Measurements from ENCODE around the gene NRDE2. TPM values are rescaled to one million over a fixed set of nuclear protein-coding genes. Genes with fewer than 3 reads are reported as not detected.

NRDE2 gene
- total RNA-seq, 5 donors from 2014 or later (not counting 1 experiment from before 2014, with no cell fraction given): 20.5 to 26.7 (median 23.1) TPM

- Histone ChIP-seq H3K36me3 (ENCODE audit: control insufficient read depth in 2 of 2, extremely low read depth in 1 of 2, insufficient read depth in 1 of 2, low read length in 1 of 2) (peaks cover 14 to 73% of the 10 kb centered on the region in 2 donors), H3K9me3 (no peaks in the 10 kb centered on the region), H3K4me1 (ENCODE audit: control insufficient read depth in 1 of 2, extremely low read depth in 1 of 2, insufficient read depth in 2 of 2, low read length in 2 of 2) (no peaks in the 10 kb centered on the region), H3K4me3 (ENCODE audit: control insufficient read depth in 1 of 2, extremely low read depth in 1 of 2, low read length in 1 of 2) (no peak overlapping the region), H3K27me3 (replicated peaks in 1 of 2; ENCODE audit: control insufficient read depth in 2 of 2, extremely low read depth in 1 of 2, insufficient read depth in 2 of 2, low read length in 1 of 2) (no peaks in the 10 kb centered on the region), H3K27ac (ENCODE audit: low read length) (no peak overlapping the region)
- DNase-seq: no peak
- WGBS (ENCODE audit: insufficient coverage): 89% methylated on average over 8 of the region's 12 CpGs
- H3K27me3 Mint-ChIP-seq: no peaks in the 10 kb centered on the region
- no peak for ATAC-seq (replicated peaks in 1 of 4)
- ChIA-PET CTCF (interaction anchor here in 1 of 2 donors (0.5 kb wide), 1 partner anchor 189 kb away, joined by 3 read pairs; no protein-coding TSS in a partner anchor), POLR2A (no interaction called here)
- no peak overlapping the region for H3K4me3 Mint-ChIP-seq
- H3K9me3 Mint-ChIP-seq: no peaks in the 10 kb centered on the region
- H3K4me1 Mint-ChIP-seq: peaks cover 0 to 3% (median 0%) of the 10 kb centered on the region in 3 donors
- H3K27ac Mint-ChIP-seq: no peak overlapping the region
- peaks cover 49% of the 10 kb centered on the region for H3K36me3 Mint-ChIP-seq
Measured at GRCh38 chr14:90288651-90289355, 42.9 kb downstream of the NRDE2 start.

DNA sequence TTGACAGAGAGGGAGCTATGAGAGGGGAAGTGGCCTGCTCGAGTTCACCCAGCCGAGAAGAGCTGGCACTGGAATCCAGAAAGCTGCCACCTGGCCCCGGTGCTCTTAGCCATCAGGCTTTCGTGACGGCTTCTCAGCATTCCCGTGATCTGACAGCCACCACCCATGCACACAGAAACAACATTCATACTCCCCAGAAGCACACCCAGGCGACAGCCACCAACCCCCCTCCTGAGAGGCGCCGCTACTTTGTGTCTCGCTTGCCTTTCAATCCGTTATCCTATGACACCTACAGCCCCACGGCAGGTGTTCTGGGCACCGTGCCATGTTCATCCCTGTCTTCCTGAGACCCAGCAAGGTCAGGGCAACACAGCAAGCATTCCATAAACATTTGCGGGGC lies 44.0 kb downstream of the NRDE2 start:
- no peaks in the 10 kb centered on the region for H3K4me1 ChIP-seq (ENCODE audit: control insufficient read depth in 1 of 2, extremely low read depth in 1 of 2, insufficient read depth in 2 of 2, low read length in 2 of 2)
- peaks cover 44% of the 10 kb centered on the region for H3K36me3 Mint-ChIP-seq
- no peaks in the 10 kb centered on the region for H3K9me3 ChIP-seq
- CTCF ChIA-PET: no interaction called here
- H3K27ac ChIP-seq (ENCODE audit: low read length): no peak overlapping the region
- no peak overlapping the region for H3K4me3 Mint-ChIP-seq
- DNase-seq: no peak
- no peak for ATAC-seq (replicated peaks in 1 of 4)
- H3K27me3 ChIP-seq (replicated peaks in 1 of 2; ENCODE audit: control insufficient read depth in 2 of 2, extremely low read depth in 1 of 2, insufficient read depth in 2 of 2, low read length in 1 of 2): no peaks in the 10 kb centered on the region
- H3K4me1 Mint-ChIP-seq: peaks cover 0 to 3% (median 0%) of the 10 kb centered on the region in 3 donors
- WGBS (ENCODE audit: insufficient coverage): 99% methylated on average over 13 of the region's 14 CpGs
- H3K9me3 Mint-ChIP-seq: no peaks in the 10 kb centered on the region
- POLR2A ChIA-PET: no interaction called here
- H3K27me3 Mint-ChIP-seq: no peaks in the 10 kb centered on the region
- H3K4me3 ChIP-seq (ENCODE audit: control insufficient read depth in 1 of 2, extremely low read depth in 1 of 2, low read length in 1 of 2): no peak overlapping the region
- peaks cover 15 to 73% of the 10 kb centered on the region in 2 donors for H3K36me3 ChIP-seq (ENCODE audit: control insufficient read depth in 2 of 2, extremely low read depth in 1 of 2, insufficient read depth in 1 of 2, low read length in 1 of 2)
- H3K27ac Mint-ChIP-seq: no peak overlapping the region

DNA sequence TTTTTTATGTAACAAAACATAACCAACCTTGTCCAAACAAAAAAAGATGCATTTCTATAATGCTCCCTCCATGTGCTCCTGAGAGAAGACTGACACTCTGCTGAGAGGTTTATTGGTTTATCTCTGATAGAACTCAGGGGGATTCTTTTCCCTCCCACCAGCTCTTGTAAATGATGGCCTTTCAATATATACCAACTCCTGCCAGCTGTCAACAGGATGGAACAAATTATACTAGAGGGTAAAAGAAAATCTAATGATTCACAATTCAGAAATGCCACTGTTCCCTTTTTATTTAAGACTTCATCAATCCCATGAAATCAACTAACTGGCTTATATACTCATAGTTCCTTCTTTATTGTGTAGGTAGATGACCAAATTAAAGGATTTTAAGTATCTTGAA lies 50.0 kb downstream of the NRDE2 start:
- no peaks in the 10 kb centered on the region for H3K27me3 Mint-ChIP-seq
- H3K4me1 Mint-ChIP-seq: no peaks in the 10 kb centered on the region
- no peaks in the 10 kb centered on the region for H3K27me3 ChIP-seq (replicated peaks in 1 of 2; ENCODE audit: control insufficient read depth in 2 of 2, extremely low read depth in 1 of 2, insufficient read depth in 2 of 2, low read length in 1 of 2)
- peaks cover 32% of the 10 kb centered on the region for H3K36me3 Mint-ChIP-seq
- H3K36me3 ChIP-seq (ENCODE audit: control insufficient read depth in 2 of 2, extremely low read depth in 1 of 2, insufficient read depth in 1 of 2, low read length in 1 of 2): peaks cover 14 to 52% of the 10 kb centered on the region in 2 donors
- no peak overlapping the region for H3K4me3 ChIP-seq (ENCODE audit: control insufficient read depth in 1 of 2, extremely low read depth in 1 of 2, low read length in 1 of 2)
- H3K4me1 ChIP-seq (ENCODE audit: control insufficient read depth in 1 of 2, extremely low read depth in 1 of 2, insufficient read depth in 2 of 2, low read length in 2 of 2): no peaks in the 10 kb centered on the region
- no peaks in the 10 kb centered on the region for H3K9me3 ChIP-seq
- H3K4me3 Mint-ChIP-seq: no peak overlapping the region
- H3K27ac ChIP-seq (ENCODE audit: low read length): no peak overlapping the region
- no peak overlapping the region for H3K27ac Mint-ChIP-seq
- ATAC-seq (replicated peaks in 1 of 4) (no peak), DNase-seq (no peak)
- H3K9me3 Mint-ChIP-seq: no peaks in the 10 kb centered on the region
- CTCF ChIA-PET: interaction anchor here (0.5 to 0.6 kb wide), 2 partner anchors 453 to 855 kb away, joined by 3 to 4 read pairs; no protein-coding TSS in a partner anchor
- POLR2A ChIA-PET: no interaction called here

GRCh38 chr14:90281261-90281660 lies 50.5 kb downstream of the NRDE2 start:
- CTCF ChIA-PET: interaction anchor here (0.5 to 0.6 kb wide), 2 partner anchors 453 to 855 kb away, joined by 3 to 4 read pairs; no protein-coding TSS in a partner anchor
- Mint-ChIP-seq H3K27me3 (no peaks in the 10 kb centered on the region), H3K4me1 (peaks cover 0 to 2% (median 0%) of the 10 kb centered on the region in 3 donors), H3K27ac (no peak overlapping the region), H3K4me3 (no peak overlapping the region), H3K36me3 (peaks cover 32% of the 10 kb centered on the region), H3K9me3 (no peaks in the 10 kb centered on the region)
- no peak overlapping the region for H3K4me3 ChIP-seq (ENCODE audit: control insufficient read depth in 1 of 2, extremely low read depth in 1 of 2, low read length in 1 of 2)
- H3K27me3 ChIP-seq (replicated peaks in 1 of 2; ENCODE audit: control insufficient read depth in 2 of 2, extremely low read depth in 1 of 2, insufficient read depth in 2 of 2, low read length in 1 of 2): no peaks in the 10 kb centered on the region
- ATAC-seq (replicated peaks in 1 of 4) (no peak), DNase-seq (no peak)
- peaks cover 14 to 49% of the 10 kb centered on the region in 2 donors for H3K36me3 ChIP-seq (ENCODE audit: control insufficient read depth in 2 of 2, extremely low read depth in 1 of 2, insufficient read depth in 1 of 2, low read length in 1 of 2)
- no peaks in the 10 kb centered on the region for H3K9me3 ChIP-seq
- POLR2A ChIA-PET: no interaction called here
- 89% methylated on average over 7 of the region's 8 CpGs for WGBS (ENCODE audit: insufficient coverage)
- no peaks in the 10 kb centered on the region for H3K4me1 ChIP-seq (ENCODE audit: control insufficient read depth in 1 of 2, extremely low read depth in 1 of 2, insufficient read depth in 2 of 2, low read length in 2 of 2)
- H3K27ac ChIP-seq (ENCODE audit: low read length): no peak overlapping the region

GRCh38 chr14:90280096-90280495 lies 51.6 kb downstream of the NRDE2 start:
- Histone ChIP-seq H3K9me3 (no peaks in the 10 kb centered on the region), H3K27me3 (replicated peaks in 1 of 2; ENCODE audit: control insufficient read depth in 2 of 2, extremely low read depth in 1 of 2, insufficient read depth in 2 of 2, low read length in 1 of 2) (no peaks in the 10 kb centered on the region), H3K36me3 (ENCODE audit: control insufficient read depth in 2 of 2, extremely low read depth in 1 of 2, insufficient read depth in 1 of 2, low read length in 1 of 2) (peaks cover 14 to 44% of the 10 kb centered on the region in 2 donors), H3K27ac (ENCODE audit: low read length) (no peak overlapping the region), H3K4me3 (ENCODE audit: control insufficient read depth in 1 of 2, extremely low read depth in 1 of 2, low read length in 1 of 2) (no peak overlapping the region), H3K4me1 (ENCODE audit: control insufficient read depth in 1 of 2, extremely low read depth in 1 of 2, insufficient read depth in 2 of 2, low read length in 2 of 2) (peaks cover 0 to 7% of the 10 kb centered on the region in 2 experiments)
- H3K4me3 Mint-ChIP-seq: no peak overlapping the region
- no peak overlapping the region for H3K27ac Mint-ChIP-seq
- H3K4me1 Mint-ChIP-seq: peaks cover 6 to 9% (median 8%) of the 10 kb centered on the region in 3 donors
- H3K27me3 Mint-ChIP-seq: no peaks in the 10 kb centered on the region
- WGBS (ENCODE audit: insufficient coverage): 97% methylated on average over 7 of the region's 7 CpGs
- ATAC-seq (replicated peaks in 1 of 4) (no peak), DNase-seq (no peak)
- H3K9me3 Mint-ChIP-seq: no peaks in the 10 kb centered on the region
- peaks cover 26% of the 10 kb centered on the region for H3K36me3 Mint-ChIP-seq
- POLR2A ChIA-PET: no interaction called here
- CTCF ChIA-PET: interaction anchor here in 1 of 2 donors (0.6 kb wide), 1 partner anchor 13 kb away, joined by 3 read pairs; no protein-coding TSS in a partner anchor

- WGBS (ENCODE audit: insufficient coverage): 92% methylated on average over 30 of the region's 35 CpGs
- Histone ChIP-seq H3K4me3 (ENCODE audit: control insufficient read depth in 1 of 2, extremely low read depth in 1 of 2, low read length in 1 of 2) (no peak overlapping the region), H3K27ac (ENCODE audit: low read length) (no peak overlapping the region), H3K9me3 (no peaks in the 10 kb centered on the region), H3K4me1 (ENCODE audit: control insufficient read depth in 1 of 2, extremely low read depth in 1 of 2, insufficient read depth in 2 of 2, low read length in 2 of 2) (peaks cover 0 to 7% of the 10 kb centered on the region in 2 experiments), H3K27me3 (replicated peaks in 1 of 2; ENCODE audit: control insufficient read depth in 2 of 2, extremely low read depth in 1 of 2, insufficient read depth in 2 of 2, low read length in 1 of 2) (no peaks in the 10 kb centered on the region), H3K36me3 (ENCODE audit: control insufficient read depth in 2 of 2, extremely low read depth in 1 of 2, insufficient read depth in 1 of 2, low read length in 1 of 2) (peaks cover 17 to 44% of the 10 kb centered on the region in 2 donors)
- ATAC-seq (replicated peaks in 1 of 4) (no peak), DNase-seq (no peak)
- peaks cover 13 to 17% (median 13%) of the 10 kb centered on the region in 3 donors for H3K4me1 Mint-ChIP-seq
- H3K27ac Mint-ChIP-seq: peak overlapping the region in 1 of 2 donors; percentile 72
- no peaks in the 10 kb centered on the region for H3K9me3 Mint-ChIP-seq
- peaks cover 29% of the 10 kb centered on the region for H3K36me3 Mint-ChIP-seq
- no peak overlapping the region for H3K4me3 Mint-ChIP-seq
- ChIA-PET POLR2A (interaction anchor here in 1 of 2 donors (0.5 kb wide), 1 partner anchor 882 kb away, joined by 10 read pairs; no protein-coding TSS in a partner anchor), CTCF (no interaction called here)
- no peaks in the 10 kb centered on the region for H3K27me3 Mint-ChIP-seq
Measured at GRCh38 chr14:90278199-90279175, 53.3 kb downstream of the NRDE2 start.

Measured in T-cell (primary cell).